NCI-H1092 treated with DMSO at 0.1 percent for 48 hours (cell line): ENCODE measurements around the gene CD6.

Experiments used
- DNase-seq: peaks from one replicate; lab custom pipeline; 2025; lab: John Stamatoyannopoulos, UW

The CD6 gene

GRCh38 chr11:60935676-60936442 is 35.6 kb upstream of the CD6 start:
- no peak for DNase-seq

DNA sequence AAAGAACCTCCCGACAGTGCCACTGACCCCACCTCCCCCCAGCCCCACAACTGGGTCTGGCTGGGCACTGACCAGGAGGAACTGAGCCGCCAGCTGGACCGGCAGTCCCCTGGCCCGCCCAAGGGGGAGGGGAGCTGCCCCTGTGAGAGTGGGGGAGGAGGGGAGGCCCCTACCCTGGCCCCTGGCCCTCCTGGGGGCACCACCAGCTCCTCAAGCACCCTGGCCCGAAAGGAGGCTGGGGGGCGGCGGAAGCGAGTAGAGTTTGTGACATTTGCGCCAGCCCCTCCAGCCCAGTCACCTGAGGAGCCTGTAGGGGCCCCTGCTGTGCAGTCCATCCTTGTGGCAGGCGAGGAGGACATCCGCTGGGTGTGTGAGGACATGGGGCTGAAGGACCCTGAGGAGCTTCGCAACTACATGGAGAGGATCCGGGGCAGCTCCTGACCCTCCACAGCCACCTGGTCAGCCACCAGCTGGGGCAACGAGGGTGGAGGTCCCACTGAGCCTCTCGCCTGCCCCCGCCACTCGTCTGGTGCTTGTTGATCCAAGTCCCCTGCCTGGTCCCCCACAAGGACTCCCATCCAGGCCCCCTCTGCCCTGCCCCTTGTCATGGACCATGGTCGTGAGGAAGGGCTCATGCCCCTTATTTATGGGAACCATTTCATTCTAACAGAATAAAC is 34.9 kb upstream of the CD6 start:
- no peak for DNase-seq

DNA sequence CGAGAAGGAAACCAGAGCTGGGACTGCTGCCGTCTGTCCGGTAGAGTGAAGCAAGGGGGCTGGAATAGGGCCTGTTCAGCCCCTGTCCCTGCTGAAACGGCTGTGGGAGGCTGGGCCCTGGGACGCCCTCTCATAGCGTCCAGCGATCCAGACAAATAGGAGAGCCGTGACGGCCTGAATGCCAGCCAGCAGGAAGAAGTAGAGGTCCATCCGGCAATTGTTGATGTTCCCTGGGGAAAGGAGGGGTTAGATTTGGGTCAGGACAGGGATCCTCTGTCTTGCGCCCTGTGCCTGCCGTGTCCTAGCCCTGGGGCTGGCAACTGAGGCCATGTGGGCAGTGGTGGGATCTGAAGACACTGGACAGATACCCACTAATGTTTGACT is 34.3 kb upstream of the CD6 start:
- no peak for DNase-seq

GRCh38 chr11:60937811-60938210 is 33.7 kb upstream of the CD6 start:
- DNase-seq: no peak

GRCh38 chr11:60938500-60938899 is 33.0 kb upstream of the CD6 start:
- DNase-seq: no peak

- no peak for DNase-seq
Observed at GRCh38 chr11:60939301-60939700, 32.2 kb upstream of the CD6 start.

- no peak for DNase-seq
Observed at GRCh38 chr11:60939855-60940254, 31.6 kb upstream of the CD6 start.

- no peak for DNase-seq
Observed at GRCh38 chr11:60941371-60942119, 29.9 kb upstream of the CD6 start.

DNA sequence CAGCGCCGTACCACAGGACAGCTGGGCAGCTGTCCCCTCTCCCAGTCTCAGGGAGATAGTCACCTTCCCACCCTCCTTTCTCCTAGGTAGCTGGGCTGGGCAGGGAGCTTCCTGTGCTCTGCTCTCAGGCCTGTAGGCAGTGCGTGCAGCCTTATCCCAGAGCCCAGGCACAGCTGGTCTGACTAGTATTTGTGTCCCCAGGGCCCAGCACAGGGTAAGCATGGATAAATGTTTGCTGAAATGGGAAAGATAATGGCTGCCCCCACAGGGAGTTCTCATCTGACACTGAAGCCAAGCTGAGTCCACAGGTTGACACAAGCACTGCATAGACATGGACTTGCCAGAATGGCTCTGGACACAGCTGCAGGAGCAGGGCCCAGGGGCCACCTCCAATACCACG is 29.3 kb upstream of the CD6 start:
- DNase-seq: peak; percentile 36

DNA sequence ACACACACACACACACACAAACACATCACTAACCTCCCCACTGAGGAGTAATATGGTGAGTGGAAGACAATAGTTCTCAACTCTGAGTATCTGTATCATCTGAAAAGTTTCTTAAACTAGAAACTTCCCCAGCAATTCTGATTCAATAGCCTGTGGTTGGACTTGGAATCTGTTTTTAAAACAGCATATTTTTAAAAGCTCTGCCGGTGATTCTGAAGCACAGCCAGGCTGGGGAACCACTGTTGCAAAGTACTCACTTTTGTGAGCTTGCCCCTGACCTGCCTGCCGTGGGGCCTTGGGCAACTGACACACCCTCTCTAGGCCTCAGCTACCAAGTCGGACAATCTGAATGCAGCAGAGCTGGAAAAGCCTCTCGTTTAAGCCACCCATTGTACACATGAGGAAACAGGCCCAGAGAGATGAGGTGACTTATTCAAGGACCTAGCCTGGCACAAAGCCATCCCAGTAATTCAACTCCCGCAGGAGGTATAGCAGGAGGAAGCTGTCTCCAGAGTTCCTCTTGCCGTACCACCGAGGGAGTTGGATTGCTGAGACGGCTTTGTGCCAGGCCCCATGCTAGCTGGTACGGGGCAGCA is 28.4 kb upstream of the CD6 start:
- DNase-seq: peak; percentile 76

DNA sequence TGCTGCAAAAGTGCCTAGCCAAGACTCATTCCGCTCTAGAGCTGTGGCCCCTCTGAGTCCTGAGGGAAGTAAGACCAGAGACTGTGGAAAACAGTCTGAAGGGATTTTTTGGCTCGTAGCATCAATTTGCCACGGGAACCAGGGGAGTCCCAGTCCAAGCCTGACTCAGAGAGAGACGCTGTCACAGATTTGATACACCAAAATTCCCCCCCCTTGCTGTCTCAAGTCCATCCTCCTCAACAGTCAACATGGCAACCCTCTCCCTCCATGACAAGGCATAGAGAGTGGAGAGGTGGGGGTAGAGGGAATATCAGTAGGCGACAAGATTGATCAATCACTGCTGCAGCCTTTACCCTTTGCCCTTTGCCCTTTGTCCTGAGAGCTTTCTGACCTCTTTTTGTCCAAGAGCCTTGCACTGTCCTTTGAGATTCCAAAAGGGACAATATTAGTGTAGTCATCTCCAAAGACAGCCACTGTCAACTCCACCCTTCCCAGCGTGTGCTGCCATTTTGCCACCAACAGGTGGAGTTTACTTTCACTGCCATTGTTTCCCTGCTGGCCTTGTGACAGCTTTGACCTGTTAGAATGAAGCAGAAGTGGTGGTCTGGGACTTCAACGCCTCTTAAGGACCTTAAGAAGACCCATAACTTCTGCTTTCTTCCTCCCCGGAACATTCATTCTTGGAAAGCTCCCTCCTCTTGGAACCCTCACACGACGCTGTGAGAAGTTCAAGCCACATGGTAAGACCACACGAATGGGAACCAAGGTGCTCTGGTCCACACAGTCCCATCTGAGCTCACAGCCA is 26.8 kb upstream of the CD6 start:
- DNase-seq: no peak

DNA sequence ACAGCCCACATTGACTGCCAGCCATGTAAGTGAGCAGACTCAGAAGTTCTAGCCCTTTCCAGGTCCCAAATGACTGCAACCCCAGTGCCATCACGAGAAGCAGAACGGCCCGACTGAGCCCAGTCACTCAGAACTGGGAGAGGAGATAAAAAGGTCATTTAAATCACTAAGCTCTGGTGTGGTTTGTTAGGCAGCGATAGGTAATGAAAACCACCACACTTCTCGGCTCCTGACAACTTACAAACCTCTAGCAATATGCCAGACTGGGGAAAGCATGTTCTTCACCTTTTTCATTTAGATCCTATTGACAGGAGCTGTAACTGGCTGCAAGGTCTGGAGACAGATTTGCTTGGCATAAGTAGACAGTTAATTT is 26.2 kb upstream of the CD6 start:
- DNase-seq: no peak

DNA sequence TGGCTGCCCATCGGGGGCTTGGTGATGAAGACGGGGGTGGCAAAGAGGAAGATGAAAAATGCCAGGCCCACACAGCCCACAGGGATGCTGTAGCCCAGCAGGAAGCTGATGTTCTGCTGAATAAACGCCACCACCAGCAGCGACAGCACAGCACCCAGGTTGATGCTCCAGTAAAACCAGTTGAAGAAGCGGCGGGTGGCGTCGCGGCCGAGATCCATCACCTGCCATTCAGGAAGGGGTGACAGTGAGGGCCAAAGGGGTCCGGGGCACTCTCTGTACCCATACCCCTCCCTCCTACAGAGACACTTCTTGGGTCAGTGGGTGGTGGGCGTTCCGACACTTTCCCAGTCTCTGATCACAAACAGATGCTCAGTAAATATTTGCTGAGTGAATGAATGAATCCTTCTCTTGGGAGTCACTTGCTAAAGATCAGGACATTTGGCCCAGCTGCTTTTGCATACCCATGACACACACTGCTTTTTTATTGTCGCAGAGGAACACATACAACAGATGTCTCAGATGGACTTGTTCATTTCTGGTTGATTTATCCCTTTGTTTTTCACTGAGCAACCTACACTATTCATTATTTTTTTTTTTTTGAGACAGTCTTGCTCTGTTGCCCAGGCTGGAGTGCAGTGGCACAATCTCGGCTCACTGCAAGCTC is 24.7 kb upstream of the CD6 start:
- no peak for DNase-seq

- DNase-seq: no peak
Observed at GRCh38 chr11:60947700-60948099, 23.8 kb upstream of the CD6 start.

GRCh38 chr11:60948250-60948649 is 23.2 kb upstream of the CD6 start:
- DNase-seq: no peak

DNA sequence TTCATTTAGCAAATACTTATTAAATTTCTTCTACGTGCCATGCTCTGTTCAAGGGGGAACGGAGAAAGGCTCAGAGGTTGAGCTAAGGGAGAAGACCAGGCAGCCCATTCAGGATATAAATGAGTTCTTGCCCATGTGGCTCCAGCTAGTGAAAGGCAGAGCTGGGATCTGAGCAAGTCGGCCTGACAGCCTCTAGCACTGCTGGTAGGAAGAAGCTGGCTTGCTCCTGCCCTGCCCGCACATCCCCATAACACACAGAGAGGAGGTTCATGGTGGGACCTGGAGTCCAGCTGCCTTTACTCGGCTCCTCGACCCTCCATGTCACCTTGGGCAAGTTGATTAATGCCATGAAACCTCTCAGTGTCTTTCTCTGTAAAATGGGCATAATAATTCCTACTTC is 21.5 kb upstream of the CD6 start:
- no peak for DNase-seq

DNA sequence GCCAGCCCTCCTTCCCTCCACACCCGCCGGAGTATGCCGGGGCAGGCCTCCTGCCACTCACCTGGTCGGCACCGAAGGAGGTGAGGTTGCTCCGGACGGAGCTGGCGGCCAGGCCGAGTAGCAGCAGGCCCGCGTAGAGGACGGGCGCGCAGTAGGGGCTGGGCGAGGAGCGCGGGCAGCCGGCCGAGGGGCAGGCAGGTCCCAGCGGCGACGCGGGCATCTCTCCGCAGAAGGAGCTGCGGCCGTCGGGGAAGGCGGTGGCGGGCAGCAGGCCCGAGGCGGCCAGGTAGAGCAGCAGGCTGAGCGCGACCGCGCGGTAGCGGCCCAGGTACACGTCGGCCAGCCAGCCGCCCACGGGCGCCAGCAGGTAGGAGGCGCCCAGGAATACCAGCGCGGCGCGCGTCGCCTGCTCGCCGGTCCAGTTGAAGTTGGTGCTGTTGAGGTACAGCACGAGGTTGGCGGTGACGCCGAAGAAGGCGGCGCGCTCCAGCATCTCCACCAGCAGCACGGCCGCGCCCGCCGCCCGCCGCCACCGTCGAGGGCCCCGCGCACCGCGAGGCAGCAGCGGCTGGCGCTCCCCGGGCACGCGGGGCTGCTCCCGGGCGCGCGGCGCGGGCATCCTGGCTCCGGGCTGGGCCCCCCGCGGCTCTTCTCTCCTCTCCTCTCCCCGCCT is 20.4 kb upstream of the CD6 start:
- no peak for DNase-seq

DNA sequence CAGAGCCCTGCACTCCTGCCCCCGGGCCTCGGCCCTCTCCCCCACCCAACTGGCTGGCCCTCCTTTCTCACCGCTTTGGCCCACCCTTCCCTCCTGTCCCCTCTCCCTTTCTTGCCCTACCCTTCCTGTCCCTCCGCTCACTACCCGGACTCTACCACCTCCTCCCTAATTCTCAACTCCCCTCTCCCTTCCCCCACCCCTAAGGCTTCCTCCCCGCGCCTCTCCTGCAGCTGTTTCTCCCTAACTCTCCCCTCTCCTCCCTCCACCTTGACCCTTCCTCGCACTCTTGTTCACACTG is 19.9 kb upstream of the CD6 start:
- no peak for DNase-seq

GRCh38 chr11:60951904-60952741 is 19.4 kb upstream of the CD6 start, which contains the start of gene SLC15A3:
TSS of gene SLC15A3 (minus strand) at chr11:60952176. CDS start at chr11:60951551, 625 bp downstream.
- DNase-seq: no peak

DNA sequence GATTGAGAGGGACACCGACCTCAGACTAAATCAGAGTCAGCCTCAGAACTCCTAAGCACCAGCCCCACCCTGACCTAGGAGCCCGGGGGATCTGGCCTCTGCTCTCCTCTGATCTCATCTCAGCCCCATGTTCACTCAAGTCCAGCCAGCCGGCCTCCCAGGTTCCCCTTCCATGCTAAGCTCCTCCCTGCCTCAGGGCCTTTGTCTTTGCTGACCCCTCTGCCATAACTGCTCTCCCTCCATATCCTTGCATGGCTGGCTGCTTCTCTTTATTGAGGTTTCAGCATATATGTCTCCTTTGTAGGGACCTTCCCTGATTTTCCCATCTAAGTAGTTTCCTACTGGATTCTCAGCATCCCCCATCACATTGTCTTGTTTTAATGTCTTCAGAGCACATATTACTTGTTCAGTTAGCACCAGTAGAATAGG is 18.7 kb upstream of the CD6 start:
- DNase-seq: no peak
